NCI-H2081 treated with DMSO at 0.1 percent for 48 hours (cell line): ENCODE data around the gene DNMBP.
"Not testable (repeated sequence)": the region's sequence is repeated elsewhere in the genome, so short reads cannot be mapped to it uniquely, and the experiment has no call there.

Experiments used
- DNase-seq: peaks from one replicate; lab custom pipeline; 2025; lab: John Stamatoyannopoulos, UW

Gene DNMBP

GRCh38 chr10:99917963-99918825, 91.6 kb downstream of the DNMBP start:
- no peak for DNase-seq

DNA sequence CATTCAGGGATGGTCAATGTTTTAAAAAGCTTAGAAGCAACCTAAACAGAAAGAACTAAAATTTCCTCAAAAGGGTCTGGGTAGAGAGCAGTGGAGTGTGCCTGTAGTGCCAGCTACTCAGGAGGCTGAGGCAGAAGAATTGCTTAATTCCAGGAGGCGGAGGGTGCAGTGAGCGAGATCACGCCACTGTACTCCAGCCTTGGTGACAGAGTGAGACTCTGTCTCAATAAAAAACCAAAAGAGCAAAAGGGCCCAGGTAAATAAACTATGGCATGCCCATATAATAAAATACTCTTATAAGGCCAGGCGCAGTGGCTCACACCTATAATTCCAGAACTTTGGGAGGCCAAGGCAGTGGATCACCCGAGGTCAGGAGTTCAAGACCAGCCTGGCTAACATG, 93.0 kb downstream of the DNMBP start:
- DNase-seq = no peak

DNA sequence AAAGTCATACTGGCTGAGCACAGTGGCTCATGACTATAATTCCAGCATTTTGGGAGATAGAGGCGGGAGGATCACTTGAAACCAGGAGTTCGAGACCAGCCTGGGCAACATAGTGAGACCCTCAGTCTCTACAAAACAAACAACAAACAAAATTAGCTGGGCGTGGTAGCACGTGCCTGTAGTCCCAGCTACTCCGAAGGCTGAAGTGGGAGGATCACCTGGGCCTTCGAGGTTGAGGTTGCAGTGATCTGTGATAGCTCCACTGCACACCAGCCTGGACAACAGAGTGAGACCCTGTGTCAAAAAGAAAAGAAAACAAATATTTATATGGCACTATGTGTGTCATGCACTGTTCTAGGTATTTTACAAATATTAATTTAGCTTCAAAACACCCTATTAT, 94.3 kb downstream of the DNMBP start:
- no peak for DNase-seq

DNA sequence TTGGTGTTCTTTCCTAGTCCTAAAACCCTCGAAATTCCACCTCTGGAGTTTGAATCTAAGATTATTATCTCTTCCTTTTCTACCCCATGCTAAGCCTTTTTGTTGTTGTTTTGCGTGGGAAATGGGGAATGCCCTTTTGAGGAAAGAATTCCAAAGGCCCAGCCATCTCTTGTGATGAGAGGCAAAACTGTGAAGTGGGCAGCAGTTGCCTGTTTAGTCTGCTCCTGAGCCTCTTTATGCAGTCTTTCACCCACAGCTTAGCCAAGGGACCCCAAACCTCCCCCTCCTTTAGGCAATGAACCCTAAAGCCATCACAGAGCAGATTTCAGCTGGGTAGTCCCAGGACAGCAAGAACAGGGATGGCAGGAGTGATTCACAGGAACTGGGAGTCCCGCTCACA, 95.5 kb downstream of the DNMBP start:
- no peak for DNase-seq

- no peak for DNase-seq
Observed at GRCh38 chr10:99913831-99914235, 95.9 kb downstream of the DNMBP start.

DNA sequence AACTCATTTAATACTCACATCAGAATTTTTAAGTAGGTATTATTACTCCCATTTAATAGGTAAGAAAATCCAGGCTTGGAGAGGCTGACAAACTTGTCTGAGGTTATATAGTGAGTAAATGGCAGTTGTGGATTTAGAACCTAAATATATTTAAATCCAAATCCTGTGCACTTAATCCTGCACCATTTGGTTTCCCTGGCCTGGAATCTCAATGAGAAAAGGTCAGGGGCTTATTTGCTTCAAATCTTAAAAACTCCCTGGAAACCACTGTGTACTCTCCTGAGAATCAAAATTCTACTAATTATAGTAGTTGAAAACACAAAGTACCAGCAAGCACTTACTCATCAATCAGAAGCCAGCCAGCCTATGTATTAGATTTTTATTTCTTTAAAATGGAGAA, 97.7 kb downstream of the DNMBP start:
- DNase-seq = no peak

GRCh38 chr10:99908512-99908911, 101.2 kb downstream of the DNMBP start:
- no peak for DNase-seq

DNA sequence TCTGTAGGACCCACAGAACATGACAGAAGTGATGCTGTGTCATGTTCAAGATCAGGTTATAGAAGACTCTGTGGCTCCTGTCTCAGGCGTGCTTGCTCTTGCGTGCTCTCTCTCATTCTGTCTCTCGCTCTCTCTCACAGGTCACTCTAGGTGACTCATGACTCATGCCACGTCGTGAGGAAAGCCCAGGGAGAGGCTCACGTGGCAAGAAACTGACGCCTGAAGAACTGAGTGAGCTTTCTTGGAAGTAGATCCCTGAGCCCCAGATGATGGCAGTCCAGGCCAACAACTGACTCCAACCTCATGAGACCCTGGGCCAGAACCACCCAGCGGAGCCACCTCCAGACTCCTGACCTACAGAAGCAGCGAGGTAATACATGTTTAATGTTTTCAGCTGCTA, 103.3 kb downstream of the DNMBP start:
- no peak for DNase-seq

- no peak for DNase-seq
Observed at GRCh38 chr10:99905971-99906370, 103.8 kb downstream of the DNMBP start.

GRCh38 chr10:99895867-99896266, 113.9 kb downstream of the DNMBP start:
- no peak for DNase-seq

- DNase-seq = not testable (repeated sequence)
Observed at GRCh38 chr10:99895066-99895465, 114.7 kb downstream of the DNMBP start.

GRCh38 chr10:99894613-99895012, 115.1 kb downstream of the DNMBP start:
- DNase-seq = no peak

GRCh38 chr10:99888622-99889021, 121.1 kb downstream of the DNMBP start:
- DNase-seq = no peak

DNA sequence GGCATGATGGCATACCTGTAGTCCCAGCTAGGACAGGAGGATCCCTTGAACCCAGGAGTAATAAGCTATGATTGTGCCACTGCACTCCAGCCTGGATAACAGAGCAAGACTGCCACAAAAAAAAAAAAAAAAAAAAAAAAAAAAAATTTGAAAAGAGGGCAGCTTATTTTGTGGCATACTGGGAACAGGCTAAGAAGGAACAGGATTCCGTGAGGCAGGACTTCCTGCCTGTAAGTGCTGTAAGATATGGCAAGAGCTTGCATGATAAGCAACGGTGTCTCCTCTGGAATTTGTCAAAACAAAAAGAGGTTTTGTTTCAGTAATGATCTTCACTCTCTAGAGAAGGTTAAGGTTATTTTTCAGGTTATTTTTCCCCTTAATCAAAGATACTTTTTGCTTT, 126.2 kb downstream of the DNMBP start:
- no peak for DNase-seq

- no peak for DNase-seq
Observed at GRCh38 chr10:99881371-99881770, 128.4 kb downstream of the DNMBP start.

GRCh38 chr10:99880080-99880835, 129.5 kb downstream of the DNMBP start:
- DNase-seq = no peak

DNA sequence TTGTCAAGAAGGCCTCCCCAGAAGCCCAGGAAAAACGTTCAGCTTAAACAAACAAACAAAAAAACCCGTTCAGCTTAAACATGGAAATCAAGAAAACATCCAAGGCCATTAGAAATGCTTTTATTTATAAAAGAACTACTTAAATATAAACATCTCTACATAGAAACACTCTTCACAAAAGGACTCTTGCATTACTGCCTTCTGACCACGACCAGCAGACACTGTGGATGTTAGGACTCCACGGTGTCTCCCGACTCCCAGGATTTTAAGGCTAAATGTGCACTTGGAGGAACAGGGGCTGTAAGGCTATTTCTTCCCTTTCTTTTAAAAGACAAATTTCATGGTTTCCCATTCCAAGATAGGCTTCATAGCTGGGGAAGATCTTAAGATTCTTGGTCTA, 134.3 kb downstream of the DNMBP start:
- no peak for DNase-seq

DNA sequence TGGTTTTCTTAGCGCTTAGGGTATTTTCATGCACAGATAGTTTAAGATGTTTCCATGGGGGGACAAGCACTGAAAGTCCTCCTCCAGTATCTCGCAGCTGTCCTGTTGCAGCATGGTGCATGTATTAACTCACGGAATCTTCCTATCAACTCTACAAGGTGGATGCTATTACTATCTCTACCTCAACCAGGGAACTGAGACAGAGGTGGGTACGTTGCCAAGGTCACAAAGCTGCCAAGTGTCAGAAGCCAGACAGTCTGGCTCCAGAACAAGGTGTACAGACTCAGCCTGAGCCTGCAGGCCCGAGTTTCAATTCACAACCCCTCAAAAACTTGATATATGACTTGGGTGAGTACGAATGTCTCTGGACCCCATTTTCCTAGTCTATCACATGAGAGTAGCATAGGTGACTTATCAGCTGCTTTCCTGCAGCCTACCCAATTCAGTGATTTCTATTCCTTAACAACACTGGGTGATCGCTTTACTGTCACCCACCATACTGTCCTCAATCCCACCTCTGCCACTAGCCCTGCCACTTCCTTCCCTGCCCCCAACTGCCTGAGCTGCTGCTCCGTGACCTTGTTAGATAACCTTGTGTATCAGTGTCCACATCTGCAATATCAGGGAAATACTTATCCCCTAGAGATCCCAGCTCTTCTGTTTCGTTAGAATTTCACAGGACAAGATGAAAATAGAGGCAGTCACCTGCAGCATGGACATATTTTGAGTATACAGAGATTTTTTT, 135.2 kb downstream of the DNMBP start:
- DNase-seq = no peak

- no peak for DNase-seq
Observed at GRCh38 chr10:99873846-99874245, 135.9 kb downstream of the DNMBP start.

DNA sequence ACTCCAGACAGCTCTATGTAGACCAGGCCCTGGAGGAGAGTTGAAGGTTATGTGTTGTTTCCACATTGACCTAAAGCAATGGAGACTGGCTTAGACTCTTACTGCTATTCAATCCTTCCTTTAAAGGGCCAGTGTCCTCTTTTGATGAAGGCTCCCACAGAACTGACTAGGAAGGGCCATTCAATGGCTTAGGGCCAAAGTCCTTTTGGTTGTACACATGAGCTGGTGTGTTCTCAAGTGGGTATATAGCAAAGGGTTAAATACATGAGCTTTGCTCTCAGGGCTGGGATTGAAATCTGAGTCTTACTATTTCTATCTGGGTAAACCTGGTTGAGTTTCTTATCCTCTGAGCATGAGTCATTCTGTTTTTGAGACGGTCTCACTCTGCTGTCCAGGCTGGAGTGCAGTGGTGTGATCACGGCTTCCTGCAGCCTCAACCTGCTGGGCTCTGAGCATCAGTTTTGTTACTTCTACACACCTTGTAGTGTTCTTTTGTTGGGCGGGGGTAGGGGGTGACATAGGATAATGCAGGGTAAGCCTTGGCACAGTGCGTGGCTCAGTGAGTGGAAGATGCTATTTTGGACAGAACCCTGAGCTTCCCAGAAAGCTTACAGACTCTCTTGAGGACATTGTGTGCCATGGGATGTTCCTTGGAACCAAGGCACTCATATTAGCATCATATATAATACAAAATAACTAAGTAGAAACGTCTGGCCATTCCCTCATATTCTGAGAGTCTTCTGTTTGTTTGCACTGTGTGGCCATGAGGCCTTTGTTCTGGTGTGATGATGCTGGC, 137.2 kb downstream of the DNMBP start:
- DNase-seq = no peak

DNA sequence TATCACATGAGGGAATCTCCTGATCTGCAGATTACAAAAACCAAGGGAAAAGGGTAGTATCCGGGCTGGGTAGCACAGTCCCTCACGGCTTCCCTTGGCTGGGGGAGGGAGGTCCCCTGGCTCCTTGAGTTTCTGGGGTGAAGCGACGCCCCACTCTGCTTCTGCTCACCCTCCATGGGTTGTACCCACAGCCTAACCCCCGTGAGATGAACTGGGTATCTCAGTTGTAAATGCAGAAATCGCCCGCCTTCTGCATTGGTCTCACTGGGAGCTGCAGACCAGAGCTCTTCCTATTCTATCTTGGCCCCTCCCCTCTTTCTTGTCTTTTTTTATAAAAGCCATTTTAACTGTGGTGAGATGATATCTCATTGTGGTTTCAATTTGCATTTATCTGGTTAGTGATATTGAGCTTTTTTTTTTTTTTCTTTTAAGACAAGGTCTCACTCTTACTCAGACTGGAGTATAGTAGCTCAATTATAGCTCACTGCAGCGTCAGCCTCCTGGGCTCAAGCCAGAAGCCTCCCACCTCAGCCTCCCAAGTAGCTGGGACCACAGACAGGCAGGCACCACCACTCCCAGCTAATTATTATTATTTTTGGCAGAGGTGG, 139.5 kb downstream of the DNMBP start:
- DNase-seq = no peak
